ENCODE results near the gene RFC4.
A peak's percentile ranks its signal among the peaks of the same experiment; 100 is the strongest.
"Not testable (repeated sequence)": the region's sequence is repeated elsewhere in the genome, so short reads cannot be mapped to it uniquely, and the experiment has no call there.

Gene RFC4

GRCh38 chr3:186806089-186807055 is at the start of gene RFC4:
Gene RFC4, minus strand, starts transcription at chr3:186806482. Its CDS starts 1,769 bp downstream, at chr3:186804713.
- peak; percentile 48 for DNase-seq (ENCODE audit: low read depth)
- H3K4me3 ChIP-seq (ENCODE audit: low read length) = peak within 1 kb of the TSS; percentile 92
- 0 out of 2 replicates have a peak, but pooled peaks have one; percentile 3 for TF ChIP-seq CTCF (conservative IDR thresholded peaks at IDR 0.05; ENCODE audit: low read length)

DNA sequence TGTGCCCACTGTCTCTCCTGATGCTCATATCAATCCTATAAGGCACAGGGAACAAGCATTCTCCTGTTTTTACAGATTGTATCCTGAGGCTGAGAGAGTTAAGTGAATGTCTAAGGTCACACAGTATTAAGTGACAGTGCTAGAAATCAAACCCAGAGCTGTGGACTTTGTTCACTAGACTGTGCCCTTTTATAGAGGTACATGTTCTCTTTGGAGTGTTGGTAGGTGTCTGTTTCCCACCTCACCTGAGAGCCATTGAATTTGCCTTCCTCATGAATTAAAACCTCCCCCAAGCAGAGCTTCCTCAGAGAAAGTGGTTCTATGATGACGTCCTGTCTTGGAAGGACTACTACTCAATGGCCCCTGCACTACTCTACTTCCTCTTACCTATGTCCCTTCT is 48.7 kb upstream of the RFC4 start:
- no peak overlapping the region for H3K4me3 ChIP-seq (ENCODE audit: low read length)
- no peak for DNase-seq (ENCODE audit: low read depth)
- TF ChIP-seq CTCF (conservative IDR thresholded peaks at IDR 0.05; ENCODE audit: low read length) = no peak

GRCh38 chr3:186854146-186854545 is 47.9 kb upstream of the RFC4 start:
- H3K4me3 ChIP-seq (ENCODE audit: low read length) = no peak overlapping the region
- DNase-seq (ENCODE audit: low read depth) = no peak
- no peak for TF ChIP-seq CTCF (conservative IDR thresholded peaks at IDR 0.05; ENCODE audit: low read length)

DNA sequence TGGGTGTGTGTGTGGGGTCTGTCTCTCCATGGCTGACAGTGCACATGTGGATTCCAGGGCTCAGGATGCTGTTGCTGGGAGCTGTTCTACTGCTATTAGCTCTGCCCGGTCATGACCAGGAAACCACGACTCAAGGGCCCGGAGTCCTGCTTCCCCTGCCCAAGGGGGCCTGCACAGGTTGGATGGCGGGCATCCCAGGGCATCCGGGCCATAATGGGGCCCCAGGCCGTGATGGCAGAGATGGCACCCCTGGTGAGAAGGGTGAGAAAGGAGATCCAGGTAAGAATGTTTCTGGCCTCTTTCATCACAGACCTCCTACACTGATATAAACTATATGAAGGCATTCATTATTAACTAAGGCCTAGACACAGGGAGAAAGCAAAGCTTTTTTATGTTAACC is 46.7 kb upstream of the RFC4 start:
- H3K4me3 ChIP-seq (ENCODE audit: low read length) = no peak overlapping the region
- TF ChIP-seq CTCF (conservative IDR thresholded peaks at IDR 0.05; ENCODE audit: low read length) = no peak
- no peak for DNase-seq (ENCODE audit: low read depth)

DNA sequence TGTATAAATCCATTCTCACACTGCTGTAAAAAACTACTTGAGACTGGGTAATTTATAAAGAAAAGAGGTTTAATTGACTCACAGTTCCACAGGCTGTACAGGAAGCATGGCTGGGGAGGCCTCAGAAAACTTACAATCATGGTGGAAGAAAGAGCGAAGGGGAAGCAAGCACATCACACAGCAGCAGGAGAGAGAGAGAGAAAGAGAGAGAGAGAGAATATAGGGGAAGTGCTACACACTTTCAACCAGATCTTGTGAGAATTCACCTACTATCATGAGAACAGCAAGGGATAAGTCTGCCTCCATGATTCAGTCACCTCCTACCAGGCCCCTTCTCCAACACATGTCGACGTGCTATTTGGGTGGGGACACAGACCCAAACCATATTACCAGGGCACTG is 45.6 kb upstream of the RFC4 start:
- not testable (repeated sequence) for H3K4me3 ChIP-seq (ENCODE audit: low read length); DNase-seq (ENCODE audit: low read depth)

DNA sequence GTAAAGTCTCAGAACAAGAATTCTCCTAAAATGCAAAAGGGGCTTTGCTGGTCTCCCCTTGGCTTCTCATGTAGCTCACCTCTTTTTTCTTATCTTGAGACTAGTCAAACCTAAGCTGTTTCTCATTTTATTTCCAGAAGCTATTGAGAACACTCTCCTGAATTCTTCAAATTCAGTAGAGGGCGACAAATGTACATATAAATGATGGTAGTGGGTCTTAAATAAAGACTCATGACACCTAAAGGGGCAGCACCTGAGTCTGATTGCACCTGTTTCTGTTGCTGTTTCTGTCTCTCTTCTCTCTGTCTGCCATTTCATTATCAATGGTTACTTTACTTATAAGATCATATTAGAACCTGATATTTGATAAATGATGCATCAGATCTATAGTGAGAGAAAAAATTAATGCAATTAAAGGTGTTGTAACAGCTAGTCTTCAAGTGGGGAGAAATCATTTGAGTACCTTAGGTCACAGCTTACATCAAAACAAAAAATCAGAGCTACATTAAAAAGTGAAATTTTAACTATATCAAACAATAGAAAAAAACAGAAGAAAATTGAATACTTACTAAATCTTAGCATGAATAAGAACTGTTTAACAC is 43.2 kb upstream of the RFC4 start:
- TF ChIP-seq CTCF (conservative IDR thresholded peaks at IDR 0.05; ENCODE audit: low read length) = peak; percentile 10; the same call in 1 of the 2 replicates
- DNase-seq (ENCODE audit: low read depth) = no peak
- H3K4me3 ChIP-seq (ENCODE audit: low read length) = no peak overlapping the region

DNA sequence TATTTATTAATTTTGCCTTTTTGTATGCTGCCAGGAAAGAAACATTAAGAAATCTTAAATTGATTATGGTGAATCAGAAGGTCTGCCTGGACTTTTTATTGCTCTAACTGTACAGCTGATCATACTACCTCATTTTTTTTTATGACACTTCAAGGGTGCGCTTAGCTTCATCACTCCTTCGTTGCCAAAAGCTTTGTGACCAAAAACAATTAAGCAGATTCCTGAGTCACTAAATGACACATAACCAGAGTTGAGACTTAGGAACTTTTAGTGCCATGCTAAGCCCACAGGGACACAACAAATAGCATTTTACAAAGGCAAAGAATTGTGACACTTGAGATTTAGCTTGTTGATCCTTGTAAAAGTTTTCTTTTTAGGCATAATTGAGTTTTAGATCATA is 41.2 kb upstream of the RFC4 start:
- DNase-seq (ENCODE audit: low read depth) = no peak
- no peak overlapping the region for H3K4me3 ChIP-seq (ENCODE audit: low read length)
- no peak for TF ChIP-seq CTCF (conservative IDR thresholded peaks at IDR 0.05; ENCODE audit: low read length)

Data from AG10803 (cell line).